ENCODE data around the gene GLI3. TPM values are rescaled to one million over a fixed set of nuclear protein-coding genes. Genes with fewer than 3 reads are reported as not detected.

Gene GLI3
- total RNA-seq, 2 donors from 2014 or later, result 2.7 to 10.2 TPM

- Mint-ChIP-seq H3K9me3 (peaks cover 11% of the 10 kb centered on the region), H3K27me3 (ENCODE audit: insufficient read depth) (peaks cover 27% of the 10 kb centered on the region), H3K4me3 (no peak overlapping the region), H3K36me3 (ENCODE audit: low read depth) (no peaks in the 10 kb centered on the region), H3K27ac (no peak overlapping the region), H3K4me1 (peaks cover 4% of the 10 kb centered on the region)
- Histone ChIP-seq H3K9me3 (ENCODE audit: control insufficient read depth, low read length) (peaks cover 19% of the 10 kb centered on the region), H3K27ac (ENCODE audit: low read depth, low read length) (no peak overlapping the region), H3K36me3 (ENCODE audit: control insufficient read depth, insufficient read depth, low read length) (no peaks in the 10 kb centered on the region), H3K9ac (ENCODE audit: extremely low read depth, low read length, poor library complexity, severe bottlenecking) (no peak overlapping the region), H3K4me3 (ENCODE audit: low read length) (no peak overlapping the region), H3K27me3 (ENCODE audit: control insufficient read depth, insufficient read depth, low read length, poor library complexity, severe bottlenecking) (no peaks in the 10 kb centered on the region), H3K4me1 (ENCODE audit: control insufficient read depth, insufficient read depth, low read length) (no peaks in the 10 kb centered on the region)
- TF ChIP-seq CTCF (conservative IDR thresholded peaks at IDR 0.05), result no peak
- no peak for DNase-seq
- WGBS, 2 experiments (ENCODE audit: insufficient coverage in 1 of 2, insufficient read length in 1 of 2), result 88% methylated on average over 3 to 5 of the region's 5 CpGs
Observed at GRCh38 chr7:42012786-42013360, 224.1 kb downstream of the GLI3 start.

- Mint-ChIP-seq H3K4me1 (peaks cover 4% of the 10 kb centered on the region), H3K36me3 (ENCODE audit: low read depth) (no peaks in the 10 kb centered on the region), H3K27me3 (ENCODE audit: insufficient read depth) (peaks cover 27% of the 10 kb centered on the region), H3K9me3 (peaks cover 11% of the 10 kb centered on the region), H3K27ac (no peak overlapping the region), H3K4me3 (no peak overlapping the region)
- no peak for TF ChIP-seq CTCF (conservative IDR thresholded peaks at IDR 0.05)
- no peak overlapping the region for H3K4me3 ChIP-seq (ENCODE audit: low read length)
- DNase-seq, result no peak
- H3K9ac ChIP-seq (ENCODE audit: extremely low read depth, low read length, poor library complexity, severe bottlenecking), result no peak overlapping the region
- H3K27ac ChIP-seq (ENCODE audit: low read depth, low read length), result no peak overlapping the region
- peaks cover 19% of the 10 kb centered on the region for H3K9me3 ChIP-seq (ENCODE audit: control insufficient read depth, low read length)
- no peaks in the 10 kb centered on the region for H3K27me3 ChIP-seq (ENCODE audit: control insufficient read depth, insufficient read depth, low read length, poor library complexity, severe bottlenecking)
- no peaks in the 10 kb centered on the region for H3K36me3 ChIP-seq (ENCODE audit: control insufficient read depth, insufficient read depth, low read length)
- 89 to 100% methylated on average over 3 of the region's 3 CpGs for WGBS, 2 experiments (ENCODE audit: insufficient coverage in 1 of 2, insufficient read length in 1 of 2)
- H3K4me1 ChIP-seq (ENCODE audit: control insufficient read depth, insufficient read depth, low read length), result no peaks in the 10 kb centered on the region
Observed at GRCh38 chr7:42012313-42012712, 224.7 kb downstream of the GLI3 start.

GRCh38 chr7:42011846-42012245 is 225.2 kb downstream of the GLI3 start:
- H3K36me3 Mint-ChIP-seq (ENCODE audit: low read depth), result no peaks in the 10 kb centered on the region
- no peak overlapping the region for H3K27ac Mint-ChIP-seq

More at GRCh38 chr7:42011846-42012245, 225.2 kb downstream of the GLI3 start:
- DNase-seq, result no peak
- no peak for TF ChIP-seq CTCF (conservative IDR thresholded peaks at IDR 0.05)
- WGBS, 2 experiments (ENCODE audit: insufficient coverage in 1 of 2, insufficient read length in 1 of 2), result 93 to 98% methylated on average over 7 to 10 of the region's 10 CpGs
- Histone ChIP-seq H3K4me3 (ENCODE audit: low read length) (no peak overlapping the region), H3K4me1 (ENCODE audit: control insufficient read depth, insufficient read depth, low read length) (no peaks in the 10 kb centered on the region), H3K9ac (ENCODE audit: extremely low read depth, low read length, poor library complexity, severe bottlenecking) (no peak overlapping the region), H3K27ac (ENCODE audit: low read depth, low read length) (no peak overlapping the region), H3K27me3 (ENCODE audit: control insufficient read depth, insufficient read depth, low read length, poor library complexity, severe bottlenecking) (no peaks in the 10 kb centered on the region), H3K36me3 (ENCODE audit: control insufficient read depth, insufficient read depth, low read length) (no peaks in the 10 kb centered on the region), H3K9me3 (ENCODE audit: control insufficient read depth, low read length) (peaks cover 19% of the 10 kb centered on the region)
- H3K27me3 Mint-ChIP-seq (ENCODE audit: insufficient read depth), result peaks cover 27% of the 10 kb centered on the region
- H3K9me3 Mint-ChIP-seq, result peaks cover 11% of the 10 kb centered on the region
- no peak overlapping the region for H3K4me3 Mint-ChIP-seq
- peaks cover 4% of the 10 kb centered on the region for H3K4me1 Mint-ChIP-seq

All from endodermal cell (in vitro differentiated cells).